Subcutaneous adipose tissue (tissue), 4 donors: ENCODE data around the gene NCKAP5. TPM values are rescaled to one million over a fixed set of nuclear protein-coding genes. Genes with fewer than 3 reads are reported as not detected.

Experiments used
- CTCF ChIP-seq: fragments of 450-650 bp; IDR thresholded peaks from one replicate; pipeline ENCODE4 v1.5.1; 2016; ENCODE audit warnings: low read depth, mild to moderate bottlenecking, control low read depth, antibody characterized with exemption, moderate library complexity
- total RNA-seq, 4 donors: library from RNA; depleted of rRNA; stranded (reverse); fragments of >200 nt; gene quantifications; one replicate each; pipeline ENCODE4 v1.1.0, GENCODE V29; 2016

The NCKAP5 gene
- total RNA-seq, 4 donors from 2014 or later: 1.5 to 6.4 (median 3.8) TPM

- TF ChIP-seq CTCF: no peak
These were observed 392.3 kb downstream of the NCKAP5 start for GRCh38 chr2:133175926-133176325.

- no peak for TF ChIP-seq CTCF
These were observed 395.0 kb downstream of the NCKAP5 start for GRCh38 chr2:133173224-133173623.

GRCh38 chr2:133171393-133172004, 396.8 kb downstream of the NCKAP5 start:
- no peak for TF ChIP-seq CTCF

GRCh38 chr2:133169274-133169912, 398.9 kb downstream of the NCKAP5 start:
- TF ChIP-seq CTCF: no peak

GRCh38 chr2:133167990-133168389, 400.3 kb downstream of the NCKAP5 start:
- no peak for TF ChIP-seq CTCF

- TF ChIP-seq CTCF: no peak
These were observed 401.0 kb downstream of the NCKAP5 start for GRCh38 chr2:133167223-133167622.

GRCh38 chr2:133166031-133166430, 402.2 kb downstream of the NCKAP5 start:
- TF ChIP-seq CTCF: no peak
